K562 (cell line): Measurements from ENCODE around the gene ZBTB20. TPM values are rescaled to one million over a fixed set of nuclear protein-coding genes. Genes with fewer than 3 reads are reported as not detected.

ENCODE experiments used
- ATAC-seq: fragments of 200-7000 bp; cut with Tn5 transposase; 3 replicates; pipeline ENCODE4 v1.9.1; 2020; ENCODE audit warnings: moderate library complexity
- BruUV-seq: library from RNA; stranded (reverse); fragments of 400-500 nt; replicated peaks from 2 replicates; lab custom pipeline; 2021; lab: Mats Ljungman, UMichigan
- CTCF ChIA-PET: fragments of 300-600 bp; formaldehyde crosslinking; extraction: SDS; loops from one replicate; lab custom pipeline; 2021; ENCODE audit warnings: low intra/inter-chr PET ratio; lab: Yijun Ruan, JAX
- POLR2A ChIA-PET: fragments of 300-600, 350-650 bp; sonication (Branson Sonifier 250); formaldehyde crosslinking; extraction: SDS; loops from one replicate; lab custom pipeline; 2021; ENCODE audit warnings: antibody characterized with exemption, inconsistent platforms; lab: Yijun Ruan, JAX
- DNase-seq, 4 experiments: peaks; one replicate each; pipeline versions ENCODE4 v3.0.0 to v3.0.0-alpha.2; 2011 to 2018; ENCODE audit warnings: low spot score in 3 of 4, mixed read lengths in 3 of 4; ENCODE audit errors: extremely low read depth in 1 of 4
- FAIRE-seq: peaks from 2 replicates; lab custom pipeline; 2011; peaks lifted over from hg19 to GRCh38; lab: Jason Lieb, UNC
- H2AFZ ChIP-seq: 2 replicates; pipeline ENCODE4 v1.6.0; 2011; ENCODE audit warnings: low read depth, low read length, control low read depth, inconsistent platforms
- H3K27ac ChIP-seq: fragments of 200-600 bp; 3 replicates; pipeline ENCODE4 v1.8.0; 2011; ENCODE audit warnings: low read depth, mild to moderate bottlenecking, control low read depth, inconsistent platforms, low read length, moderate library complexity, mixed read lengths; ENCODE audit errors: extremely low read depth
- H3K27me3 ChIP-seq, 2 experiments: fragments of 300-600 bp in 1 of 2; 2 replicates in 1 of 2; 3 replicates in 1 of 2; pipeline versions ENCODE4 v1.6.0 to v1.8.0; 2011; ENCODE audit warnings: inconsistent platforms in 2 of 2, low read length in 2 of 2, mild to moderate bottlenecking in 1 of 2, mixed read lengths in 1 of 2, moderate library complexity in 1 of 2; ENCODE audit not compliant: control insufficient read depth in 2 of 2, insufficient read depth in 2 of 2
- H3K36me3 ChIP-seq: fragments of 300-600 bp; 3 replicates; pipeline ENCODE4 v1.8.0; 2011; ENCODE audit warnings: mild to moderate bottlenecking, low read length, inconsistent platforms; ENCODE audit not compliant: control insufficient read depth, insufficient read depth
- H3K4me1 ChIP-seq, 2 experiments: fragments of 200-600 bp in 1 of 2; replicated peaks in 1 of 2; 2 replicates in 1 of 2; 3 replicates in 1 of 2; pipeline versions ENCODE4 v1.5.1 to v1.8.0; 2011; ENCODE audit warnings: inconsistent platforms in 2 of 2, low read length in 2 of 2, mild to moderate bottlenecking in 1 of 2, mixed read lengths in 1 of 2, moderate library complexity in 1 of 2; ENCODE audit not compliant: control insufficient read depth in 2 of 2, insufficient read depth in 2 of 2
- H3K4me2 ChIP-seq: 2 replicates; pipeline ENCODE4 v1.6.1; 2011; ENCODE audit warnings: low read length, control low read depth, inconsistent platforms, mixed read lengths; ENCODE audit not compliant: insufficient read depth
- H3K4me3 ChIP-seq: fragments of 200-600 bp; sonication (generic), shearing (Covaris generic); 2 replicates; pipeline ENCODE4 v1.5.1; 2016; ENCODE audit warnings: control low read depth, inconsistent platforms
- H3K79me2 ChIP-seq: fragments of 200-600 bp; 3 replicates; pipeline ENCODE4 v1.8.0; 2011; ENCODE audit warnings: low read length, inconsistent platforms; ENCODE audit not compliant: control insufficient read depth, insufficient read depth
- H3K9ac ChIP-seq, 2 experiments: 2 replicates each; pipeline versions ENCODE4 v1.6.0 to v1.6.1; 2011; ENCODE audit warnings: low read depth in 2 of 2, low read length in 2 of 2, control low read depth in 1 of 2, inconsistent platforms in 1 of 2, mild to moderate bottlenecking in 1 of 2, mixed read lengths in 1 of 2; ENCODE audit not compliant: insufficient read depth in 1 of 2
- H3K9me1 ChIP-seq: one replicate; pipeline ENCODE4 v1.6.0; 2011; ENCODE audit warnings: inconsistent platforms, mild to moderate bottlenecking, low read length, moderate library complexity; ENCODE audit not compliant: control insufficient read depth, insufficient read depth
- H3K9me3 ChIP-seq: replicated peaks from 2 replicates; pipeline ENCODE4 v1.5.1; 2011; ENCODE audit warnings: low read depth, low read length, inconsistent platforms; ENCODE audit not compliant: control insufficient read depth, insufficient read depth
- H4K20me1 ChIP-seq: replicated peaks from 2 replicates; pipeline ENCODE4 v1.6.1; 2011; ENCODE audit warnings: low read length, inconsistent platforms, mixed read lengths; ENCODE audit not compliant: control insufficient read depth, insufficient read depth
- CCAR2 ChIP-seq: fragments of 200-400 bp; formaldehyde crosslinking; IDR thresholded peaks from 2 replicates; pipeline ENCODE4 v1.6.1; 2017; ENCODE audit warnings: mild to moderate bottlenecking, low read depth, low read length
- HNRNPLL ChIP-seq: fragments of 200-400 bp; formaldehyde crosslinking; IDR thresholded peaks from 2 replicates; pipeline ENCODE4 v1.6.1; 2017; ENCODE audit warnings: low read length, low read depth, mild to moderate bottlenecking; ENCODE audit not compliant: poor library complexity, severe bottlenecking
- LEF1 ChIP-seq: fragments of 450-650 bp; IDR thresholded peaks from 2 replicates; pipeline ENCODE4 v1.6.1; 2016; ENCODE audit warnings: mild to moderate bottlenecking
- NBN ChIP-seq: fragments of 450-650 bp; IDR thresholded peaks from 2 replicates; pipeline ENCODE4 v1.6.1; 2016; ENCODE audit warnings: low read depth, mild to moderate bottlenecking
- PHF8 ChIP-seq: fragments of 200-600 bp; sonication (generic); IDR thresholded peaks from 2 replicates; pipeline ENCODE4 v1.6.1; 2012; ENCODE audit warnings: mixed run types, mild to moderate bottlenecking, inconsistent platforms, low read length, moderate library complexity, borderline replicate concordance
- SP1 ChIP-seq: sonication (generic); formaldehyde crosslinking; IDR thresholded peaks from 2 replicates; pipeline ENCODE4 v1.8.1; 2022; ENCODE audit warnings: mild to moderate bottlenecking, missing genetic modification reagents
- TBL1XR1 ChIP-seq, 2 experiments: IDR thresholded peaks; 2 replicates each; pipeline ENCODE4 v1.6.1; 2012; ENCODE audit warnings: improper control_type of control experiment in 2 of 2, low read length in 2 of 2, mild to moderate bottlenecking in 1 of 2
- YBX1 ChIP-seq: fragments of 450-650 bp; IDR thresholded peaks from 2 replicates; pipeline ENCODE4 v1.7.1; 2016; ENCODE audit warnings: mild to moderate bottlenecking
- ZNF134 ChIP-seq: fragments of 250-450 bp; sonication (Bioruptor Pico); conservative IDR thresholded peaks from 2 replicates; pipeline ENCODE4 v1.4.0; 2020
- ZNF277 ChIP-seq: fragments of 250-450 bp; sonication (Bioruptor Pico); IDR thresholded peaks from 2 replicates; pipeline ENCODE4 v1.8.0; 2022; ENCODE audit warnings: inconsistent platforms, mild to moderate bottlenecking, moderate library complexity, borderline replicate concordance
- ZNF384 ChIP-seq: IDR thresholded peaks from 2 replicates; pipeline ENCODE4 v1.6.1; 2012; ENCODE audit warnings: low read depth, low read length, improper control_type of control experiment
- ZNF512 ChIP-seq: IDR thresholded peaks from 2 replicates; pipeline ENCODE4 v1.6.1; 2016; ENCODE audit warnings: missing genetic modification characterization, missing compliant biosample characterization
- ZNF76 ChIP-seq: fragments of 250-450 bp; sonication (Bioruptor Pico); IDR thresholded peaks from 2 replicates; pipeline ENCODE4 v1.4.0; 2020; ENCODE audit warnings: mild to moderate bottlenecking, moderate library complexity, borderline replicate concordance
- WGBS: fragments of 100-300 bp; shearing (Covaris generic); methylation state at CpG from one replicate; pipeline ENCODE4 v1.1.6; 2016; ENCODE audit warnings: low coverage, mixed read lengths; ENCODE audit not compliant: insufficient coverage; ENCODE audit errors: missing lambda C conversion rate; 5-methylcytosine and 5-hydroxymethylcytosine counted together
- in situ Hi-C: fragments of 300-500 bp; cut with MboI; formaldehyde crosslinking; loops from 4 replicates; pipeline ENCODE4 v1.15.0; 2018; ENCODE audit warnings: inconsistent platforms, mixed read lengths
- intact Hi-C: fragments of 100-400 bp; cut with micrococcal nuclease; formaldehyde crosslinking; loops from 2 replicates; pipeline ENCODE4 v1.14.2; 2022
- polyA plus RNA-seq, 8 experiments: library from polyadenylated mRNA; depleted of rRNA in 4 of 8; stranded (reverse) in 5 of 8; unstranded in 3 of 8; fragments of >200 nt; fragmentation: Nextera tagmentation in 2 of 8; fragmentation: Illumina TruSeq in 1 of 8; extraction: Ambion mirVana in 2 of 8; extraction: Trizol in 1 of 8; gene quantifications; 2 replicates each; pipeline versions ENCODE4 v1.2.1 to v1.2.3, GENCODE V29; 2011 to 2014; ENCODE audit warnings: inconsistent platforms in 1 of 8, missing spikeins in 1 of 8
- total RNA-seq, 7 experiments: library from RNA; depleted of rRNA in 6 of 7; stranded (reverse); fragments of >200 nt in 6 of 7; fragmentation: Illumina TruSeq in 2 of 7; extraction: Trizol in 2 of 7; gene quantifications; 2 replicates each; pipeline versions ENCODE4 v1.2.1 to v1.2.3, GENCODE V29; 2011 to 2021; ENCODE audit warnings: low replicate concordance in 1 of 7

Gene ZBTB20
- total and polyA plus RNA-seq, 9 of the 15 experiments (the other 6 are each of a cell fraction or from before 2014, with no cell fraction given): 0.17 to 1.7 (median 0.45) TPM

- TF ChIP-seq NBN (no peak), ZNF512 (tag) (no peak), ZNF134 (CRISPR knock-in tag) (no peak)
Measured at GRCh38 chr3:114830652-114831051, 316.4 kb downstream of the ZBTB20 start (continued).

GRCh38 chr3:114829783-114830182 is 317.3 kb downstream of the ZBTB20 start:
- no peak overlapping the region for H3K27ac ChIP-seq
- ChIA-PET POLR2A (no interaction called here), CTCF (no interaction called here)
- no peaks in the 10 kb centered on the region for H4K20me1 ChIP-seq
- no peak overlapping the region for H3K9ac ChIP-seq
- no peak for DNase-seq
- 0% methylated on average over 2 of the region's 2 CpGs for WGBS
- no peak overlapping the region for H2AFZ ChIP-seq
- no peaks in the 10 kb centered on the region for H3K36me3 ChIP-seq
- ATAC-seq: no peak
- no peaks in the 10 kb centered on the region for H3K9me1 ChIP-seq
- H3K27me3 ChIP-seq: no peaks in the 10 kb centered on the region
- H3K4me2 ChIP-seq: no peak overlapping the region
- H3K9me3 ChIP-seq: no peaks in the 10 kb centered on the region
- no peak for FAIRE-seq
- no peak overlapping the region for H3K4me3 ChIP-seq
- intact Hi-C loops (loop anchor here (5.0 to 10.0 kb wide), 4 partner anchors 255 to 988 kb away; no protein-coding TSS in a partner anchor), in situ Hi-C loops (no loop called here)
- no TSS peak for BruUV-seq
- no peaks in the 10 kb centered on the region for H3K4me1 ChIP-seq
- H3K79me2 ChIP-seq: no peaks in the 10 kb centered on the region
- TF ChIP-seq YBX1 (no peak), PHF8 (no peak), LEF1 (no peak), HNRNPLL (no peak), ZNF76 (CRISPR knock-in tag) (no peak), TBL1XR1 (IDR thresholded peaks at IDR 0.05; ENCODE audit: low read length in 2 of 2) (no peak), ZNF277 (no peak), ZNF384 (no peak), CCAR2 (no peak), SP1 (CRISPR knock-in tag) (no peak)
